Right forelimb (tissue), 1 donor: ENCODE data around the gene CPE.
A peak's percentile ranks its signal among the peaks of the same experiment; 100 is the strongest.
"Not testable (repeated sequence)": the region's sequence is repeated elsewhere in the genome, so short reads cannot be mapped to it uniquely, and the experiment has no call there.

ENCODE experiments used
- DNase-seq: peaks from one replicate; pipeline ENCODE4 v3.0.0-alpha.2; 2018

The CPE gene

DNA sequence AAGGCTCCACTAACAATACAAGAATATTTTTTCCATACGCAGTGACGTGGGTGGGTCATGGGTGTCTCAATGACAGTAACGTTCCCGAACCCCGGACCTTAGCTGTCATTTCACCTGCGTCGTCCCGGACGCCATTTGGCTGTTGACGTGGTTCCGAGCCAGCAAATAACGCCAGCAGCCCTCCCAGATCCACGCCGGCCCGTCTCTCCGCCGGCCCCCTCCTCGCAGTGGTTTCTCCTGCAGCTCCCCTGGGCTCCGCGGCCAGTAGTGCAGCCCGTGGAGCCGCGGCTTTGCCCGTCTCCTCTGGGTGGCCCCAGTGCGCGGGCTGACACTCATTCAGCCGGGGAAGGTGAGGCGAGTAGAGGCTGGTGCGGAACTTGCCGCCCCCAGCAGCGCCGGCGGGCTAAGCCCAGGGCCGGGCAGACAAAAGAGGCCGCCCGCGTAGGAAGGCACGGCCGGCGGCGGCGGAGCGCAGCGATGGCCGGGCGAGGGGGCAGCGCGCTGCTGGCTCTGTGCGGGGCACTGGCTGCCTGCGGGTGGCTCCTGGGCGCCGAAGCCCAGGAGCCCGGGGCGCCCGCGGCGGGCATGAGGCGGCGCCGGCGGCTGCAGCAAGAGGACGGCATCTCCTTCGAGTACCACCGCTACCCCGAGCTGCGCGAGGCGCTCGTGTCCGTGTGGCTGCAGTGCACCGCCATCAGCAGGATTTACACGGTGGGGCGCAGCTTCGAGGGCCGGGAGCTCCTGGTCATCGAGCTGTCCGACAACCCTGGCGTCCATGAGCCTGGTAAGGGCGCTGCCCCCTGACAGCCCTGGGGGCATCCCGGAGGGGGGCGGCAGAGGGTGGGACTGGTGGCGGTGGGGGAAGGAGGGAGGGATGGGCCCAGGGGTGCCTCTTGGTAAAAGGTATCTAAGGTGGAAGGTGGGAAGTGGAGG is at the start of gene CPE:
Gene CPE (plus strand): TSS at position 264 of the 933 bp plus-strand sequence. CDS start 214 bp downstream, at position 478.
- DNase-seq = peak; percentile 87

DNA sequence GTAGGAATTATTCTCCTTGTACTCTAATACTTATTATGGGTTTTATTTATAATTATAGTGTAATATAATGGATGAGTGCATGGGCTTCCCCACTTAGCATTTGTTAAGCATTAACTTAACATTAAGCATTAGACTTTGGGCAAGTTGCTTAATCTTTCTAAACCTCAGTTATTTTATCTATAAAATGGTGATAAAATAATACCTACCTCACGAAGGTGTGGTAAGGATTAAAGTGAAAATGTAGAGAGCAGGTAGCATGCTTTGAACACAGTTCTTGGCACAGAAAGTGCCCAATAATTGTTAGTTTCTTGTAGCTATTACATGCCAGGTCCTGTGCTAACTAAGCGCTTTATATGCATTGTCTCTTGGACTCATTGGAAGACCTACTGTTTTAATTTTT is 48.7 kb upstream of the CPE start:
- no peak for DNase-seq

DNA sequence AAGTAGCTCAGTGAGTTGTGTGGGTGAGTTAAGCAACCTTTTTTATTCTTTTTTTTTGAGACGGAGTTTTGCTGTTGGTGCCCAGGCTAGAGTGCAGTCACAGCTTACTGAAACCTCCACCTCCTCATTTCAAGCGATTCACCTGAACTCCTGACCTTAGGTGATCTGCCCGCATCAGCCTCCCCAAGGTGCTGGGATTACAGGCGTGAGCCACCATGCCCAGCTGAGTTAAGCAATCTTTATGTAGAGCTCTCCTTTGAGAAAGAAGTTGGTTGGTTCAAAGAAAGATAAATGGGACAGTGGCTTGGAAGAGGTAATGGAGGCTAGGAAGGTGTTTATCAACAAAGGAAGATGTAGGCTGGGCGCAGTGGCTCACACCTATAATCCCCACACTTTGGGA is 48.1 kb upstream of the CPE start:
- DNase-seq = no peak

GRCh38 chr4:165331359-165331758 is 47.4 kb upstream of the CPE start:
- DNase-seq = no peak

- no peak for DNase-seq
Observed at GRCh38 chr4:165331823-165332222, 47.0 kb upstream of the CPE start.

DNA sequence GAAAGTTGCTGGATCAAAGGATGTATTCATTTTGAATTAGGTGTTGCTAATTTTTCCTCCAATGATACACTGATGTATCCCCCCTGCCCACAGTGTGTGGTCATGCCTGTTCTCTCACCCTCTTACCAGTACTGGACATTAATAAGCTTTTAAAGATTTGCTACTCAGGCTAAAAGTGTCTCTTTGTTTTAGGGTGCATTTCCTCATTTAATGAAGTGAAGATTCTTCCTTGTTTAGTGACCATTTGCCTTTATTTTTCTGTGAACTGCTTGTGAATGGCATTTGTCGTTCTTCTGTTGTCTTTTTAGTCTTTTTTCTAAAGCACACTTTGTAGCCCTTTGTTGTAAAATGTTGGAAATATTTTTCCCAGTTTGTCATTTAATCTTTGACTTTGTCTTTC is 46.3 kb upstream of the CPE start:
- DNase-seq = no peak

DNA sequence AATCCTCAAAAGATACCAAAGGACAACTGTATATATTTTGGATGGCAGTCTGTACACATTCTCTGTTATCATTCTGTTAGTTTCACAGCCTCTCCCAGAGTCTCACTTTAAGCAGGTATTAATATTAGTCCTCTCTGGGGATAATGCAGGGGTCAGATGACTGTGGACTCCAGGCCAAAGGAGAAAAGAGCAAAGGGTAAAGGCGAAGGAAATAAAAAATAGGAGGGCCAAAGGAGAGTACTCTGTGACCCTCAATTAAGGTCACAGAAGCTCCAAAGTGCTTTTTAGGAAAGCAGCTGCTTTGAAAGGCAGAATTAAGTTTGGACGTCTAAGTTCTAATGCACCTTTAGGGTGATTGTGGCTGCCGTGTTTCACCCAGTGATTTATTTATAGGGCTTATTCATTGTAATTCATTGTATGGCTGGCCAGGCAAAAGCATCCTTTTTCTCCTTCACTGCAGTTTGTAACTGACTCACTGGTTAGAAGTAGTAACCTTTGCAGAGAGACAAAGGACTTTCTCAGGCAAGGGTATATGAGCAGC is 43.6 kb upstream of the CPE start:
- no peak for DNase-seq

DNA sequence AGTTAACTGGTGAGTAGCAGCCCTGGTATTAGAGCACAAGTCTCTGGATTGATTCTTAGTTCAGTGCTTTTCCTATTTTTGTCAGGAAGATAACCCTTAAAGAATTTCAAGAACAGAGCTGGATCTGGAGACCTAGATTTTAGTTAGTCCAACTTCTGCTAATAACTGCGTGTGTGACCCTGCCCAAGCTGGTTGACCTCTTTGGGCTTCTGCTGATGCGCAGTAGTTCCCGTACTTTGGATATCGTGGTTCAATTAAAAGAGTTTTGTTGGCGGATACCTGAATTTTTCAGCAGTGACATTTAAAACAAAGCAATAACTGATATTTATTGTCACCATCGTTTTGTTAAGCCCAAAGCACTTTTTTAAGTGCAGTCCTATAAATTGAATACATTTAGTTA is 42.1 kb upstream of the CPE start:
- DNase-seq = no peak

DNA sequence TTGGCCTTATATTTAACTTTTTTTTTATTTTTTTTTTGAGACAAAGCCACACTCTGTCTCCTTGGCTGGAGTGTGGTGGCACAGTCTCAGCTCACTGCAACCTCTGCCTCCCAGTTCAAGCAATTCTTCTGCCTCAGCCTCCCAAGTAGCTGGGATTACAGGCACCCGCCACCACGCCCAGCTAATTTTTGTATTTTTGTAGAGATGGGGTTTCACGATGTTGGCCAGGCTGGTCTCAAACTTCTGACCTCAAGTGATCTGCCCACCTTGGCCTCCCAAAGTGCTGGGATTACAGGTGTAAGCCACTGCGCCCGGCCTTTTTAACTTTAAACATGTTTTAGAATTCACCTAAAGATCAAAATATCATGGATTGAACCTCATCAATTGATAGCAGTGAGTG is 36.5 kb upstream of the CPE start:
- not testable (repeated sequence) for DNase-seq

- DNase-seq = no peak
Observed at GRCh38 chr4:165343353-165344191, 35.2 kb upstream of the CPE start.

DNA sequence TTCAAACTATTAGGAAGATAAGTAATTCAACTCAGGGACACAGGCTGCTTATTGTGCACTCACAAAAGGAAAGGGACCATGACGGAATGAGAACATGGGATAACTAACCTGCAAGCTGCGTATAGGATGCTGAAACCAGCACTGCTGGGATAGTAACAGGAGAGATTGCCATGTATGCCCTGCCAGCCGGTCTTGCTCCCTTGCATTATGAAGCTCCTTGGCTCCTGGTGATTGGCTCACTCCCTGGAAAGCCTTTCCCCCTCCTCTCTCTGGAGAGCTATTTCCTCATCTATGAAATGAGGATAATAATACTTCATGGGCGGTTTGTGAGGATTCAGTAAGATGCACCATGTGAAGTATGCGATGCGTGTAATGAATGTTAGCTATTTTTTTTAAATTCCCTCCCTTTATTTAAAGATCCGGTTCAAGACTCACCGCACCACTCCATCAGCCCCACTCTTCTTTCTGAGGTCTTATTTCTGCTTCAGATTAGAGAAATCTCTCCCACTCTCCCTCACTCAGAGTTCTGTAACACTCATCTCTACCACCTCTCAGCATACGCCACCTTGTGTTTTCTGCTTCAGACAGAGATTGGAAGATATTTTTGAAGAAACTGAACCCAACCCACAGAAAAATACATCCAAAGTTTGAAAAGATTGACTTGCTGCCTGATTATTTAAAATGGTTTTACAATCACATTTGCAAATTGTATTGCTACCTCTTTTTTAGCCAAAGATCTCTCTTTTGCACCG is 33.0 kb upstream of the CPE start:
- DNase-seq = no peak

GRCh38 chr4:165347647-165348569 is 30.9 kb upstream of the CPE start:
- no peak for DNase-seq

GRCh38 chr4:165351359-165352130 is 27.3 kb upstream of the CPE start:
- DNase-seq = no peak

DNA sequence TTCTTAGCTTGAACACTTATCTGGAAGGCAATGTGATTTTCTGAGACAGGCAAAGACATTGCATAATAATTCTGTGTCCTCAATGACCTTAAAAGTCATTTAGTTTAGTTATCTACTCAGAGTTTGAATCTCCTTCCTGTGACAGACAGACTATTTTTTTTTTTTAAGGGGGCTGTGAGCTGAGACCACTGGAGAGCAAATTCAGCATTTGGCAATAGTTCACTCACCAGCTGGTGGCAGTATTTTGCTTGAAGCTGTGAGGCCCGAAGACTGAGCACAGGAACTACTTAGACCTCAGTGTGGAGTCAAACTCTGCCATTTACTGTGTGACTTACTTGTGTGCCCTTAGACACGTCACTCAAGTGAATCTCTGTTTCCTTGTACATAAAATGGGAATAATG is 22.9 kb upstream of the CPE start:
- no peak for DNase-seq

DNA sequence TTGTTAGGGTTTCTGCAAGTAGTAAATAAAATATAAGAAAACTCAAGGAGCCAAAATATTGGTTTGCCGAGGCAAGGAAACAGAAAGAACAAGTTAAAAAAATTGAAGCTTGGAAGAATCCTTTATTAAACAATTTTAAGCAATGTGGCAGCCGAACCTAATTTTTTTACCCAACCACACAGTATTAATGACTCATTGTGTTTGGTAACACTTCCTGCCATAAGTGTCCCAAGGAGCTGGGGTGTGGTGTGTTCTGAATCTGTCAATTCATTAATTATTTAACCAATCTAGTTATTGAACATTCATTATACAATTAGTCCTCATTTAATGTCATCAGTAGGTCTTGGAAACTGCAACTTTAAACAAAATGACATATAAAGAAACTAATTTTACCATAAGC is 19.3 kb upstream of the CPE start:
- no peak for DNase-seq

DNA sequence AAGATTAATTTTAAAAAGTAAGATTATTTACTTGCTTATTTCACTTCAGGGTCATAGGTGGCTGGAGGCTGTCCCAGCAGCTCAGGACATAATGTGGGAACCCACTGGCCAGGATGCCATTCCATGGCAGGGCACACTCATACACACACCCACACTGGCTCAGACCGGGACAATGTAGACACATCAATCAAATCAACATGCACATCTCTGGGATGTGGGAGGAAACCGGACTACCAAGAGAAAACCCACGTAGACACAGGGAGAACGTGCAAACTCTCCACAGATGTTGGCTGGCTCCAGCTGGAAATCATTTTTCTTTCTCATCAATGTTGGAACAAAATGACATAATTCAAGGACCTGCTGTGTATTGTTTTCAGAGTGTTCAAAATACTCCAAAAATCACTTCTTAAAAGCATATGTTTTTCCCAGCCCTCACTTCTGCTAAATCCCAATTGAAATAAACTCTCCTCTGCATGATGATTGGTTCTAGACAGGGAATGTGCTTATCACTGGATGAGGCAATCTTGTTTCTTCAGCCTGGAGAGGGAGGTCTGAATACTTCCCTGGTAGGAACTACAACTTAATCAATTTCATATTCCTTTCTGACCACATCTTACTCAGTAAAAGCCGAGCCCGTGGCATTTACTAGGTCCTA is 18.6 kb upstream of the CPE start:
- no peak for DNase-seq

- DNase-seq = no peak
Observed at GRCh38 chr4:165360985-165361670, 17.7 kb upstream of the CPE start.

GRCh38 chr4:165361810-165362209 is 17.0 kb upstream of the CPE start:
- DNase-seq = no peak

GRCh38 chr4:165364452-165365080 is 14.2 kb upstream of the CPE start:
- no peak for DNase-seq
